Measurements from ENCODE around the gene FRS2. TPM values are rescaled to one million over a fixed set of nuclear protein-coding genes. Genes with fewer than 3 reads are reported as not detected.

Gene FRS2
- total and polyA plus RNA-seq, 9 of the 15 experiments (the other 6 are each of a cell fraction or from before 2014, with no cell fraction given), result 1.0 to 9.1 (median 6.0) TPM

- DNase-seq (ENCODE audit: extremely low read depth in 1 of 4, low spot score in 3 of 4) (no peak), ATAC-seq (no peak), FAIRE-seq (no peak)
- H3K36me3 ChIP-seq (ENCODE audit: control insufficient read depth, insufficient read depth, low read length), result no peaks in the 10 kb centered on the region
- BruUV-seq (replicated peaks), result no TSS peak
- in situ Hi-C loops (cut with MboI), result no loop called here
- H3K9me1 ChIP-seq (ENCODE audit: control insufficient read depth, insufficient read depth, low read length), result no peaks in the 10 kb centered on the region
- H3K27me3 ChIP-seq (ENCODE audit: control insufficient read depth in 2 of 2, insufficient read depth in 2 of 2, low read length in 2 of 2), result no peaks in the 10 kb centered on the region
- ChIA-PET POLR2A (interaction anchor here (1.1 kb wide), 1 partner anchor 11 kb away, joined by 4 read pairs; no protein-coding TSS in a partner anchor), CTCF (ENCODE audit: low intra/inter-chr PET ratio) (interaction anchor here (0.6 kb wide), 1 partner anchor 1166 kb away, joined by 6 read pairs; no protein-coding TSS in a partner anchor)
- no peak overlapping the region for H3K27ac ChIP-seq (ENCODE audit: extremely low read depth, low read depth, low read length)
- no peak overlapping the region for H3K9ac ChIP-seq (ENCODE audit: insufficient read depth in 1 of 2, low read depth in 2 of 2, low read length in 2 of 2)
- H2AFZ ChIP-seq (ENCODE audit: low read depth, low read length), result no peak overlapping the region
- H3K79me2 ChIP-seq (ENCODE audit: control insufficient read depth, insufficient read depth, low read length), result no peaks in the 10 kb centered on the region
- H3K9me3 ChIP-seq (replicated peaks; ENCODE audit: control insufficient read depth, insufficient read depth, low read depth, low read length), result no peaks in the 10 kb centered on the region
- H3K4me1 ChIP-seq (replicated peaks in 1 of 2; ENCODE audit: control insufficient read depth in 2 of 2, insufficient read depth in 2 of 2, low read length in 2 of 2), result no peaks in the 10 kb centered on the region; a peak in 1 of 5 replicates
- intact Hi-C loops (cut with micrococcal nuclease), result no loop called here
- no peaks in the 10 kb centered on the region for H4K20me1 ChIP-seq (replicated peaks; ENCODE audit: control insufficient read depth, insufficient read depth, low read length)
- no peak overlapping the region for H3K4me3 ChIP-seq
- 82% methylated on average over 9 of the region's 9 CpGs for WGBS (ENCODE audit: insufficient coverage, low coverage, missing lambda C conversion rate)
- H3K4me2 ChIP-seq (ENCODE audit: insufficient read depth, low read length), result no peak overlapping the region
- no peak for TF ChIP-seq ZNF445 (CRISPR knock-in tag; IDR thresholded peaks at IDR 0.05; ENCODE audit: low read depth)
- TF ChIP-seq MYNN (IDR thresholded peaks at IDR 0.05), result no peak
- no peak for TF ChIP-seq MYNN (CRISPR knock-in tag; IDR thresholded peaks at IDR 0.05)
- no peak for TF ChIP-seq SP1 (CRISPR knock-in tag; IDR thresholded peaks at IDR 0.05)
- no peak for TF ChIP-seq PML (IDR thresholded peaks at IDR 0.05; ENCODE audit: low read length)
- no peak for TF ChIP-seq CAMTA2 (CRISPR knock-in tag; conservative IDR thresholded peaks at IDR 0.05)
- TF ChIP-seq PCBP1 (IDR thresholded peaks at IDR 0.05; ENCODE audit: low read depth, low read length, poor library complexity, severe bottlenecking), result no peak
- no peak for TF ChIP-seq ZNF609 (CRISPR knock-in tag; IDR thresholded peaks at IDR 0.05; ENCODE audit: borderline replicate concordance)
- no peak for TF ChIP-seq ZNF384 (IDR thresholded peaks at IDR 0.05; ENCODE audit: low read depth, low read length)
- no peak for TF ChIP-seq ESRRA (IDR thresholded peaks at IDR 0.05; ENCODE audit: borderline replicate concordance, low read depth)
- TF ChIP-seq MECOM (CRISPR knock-in tag; IDR thresholded peaks at IDR 0.05), result no peak
- TF ChIP-seq NFATC3 (IDR thresholded peaks at IDR 0.05), result no peak
- TF ChIP-seq USF1 (CRISPR knock-in tag; IDR thresholded peaks at IDR 0.05), result no peak
- no peak for TF ChIP-seq ZNF79 (CRISPR knock-in tag; IDR thresholded peaks at IDR 0.05; ENCODE audit: low read depth)
- no peak for TF ChIP-seq ILF3 (IDR thresholded peaks at IDR 0.05; ENCODE audit: borderline replicate concordance)
- TF ChIP-seq THRA (IDR thresholded peaks at IDR 0.05), result no peak
- TF ChIP-seq ZNF24 (IDR thresholded peaks at IDR 0.05), result no peak
- no peak for TF ChIP-seq POLR2AphosphoS5 (IDR thresholded peaks at IDR 0.05; ENCODE audit: control insufficient read depth, insufficient read depth, low read depth, low read length)
- no peak for TF ChIP-seq KAT2B (IDR thresholded peaks at IDR 0.05; ENCODE audit: low read depth, low read length)
These were observed 86.2 kb downstream of the FRS2 start for GRCh38 chr12:69556383-69556782.

Measured in K562 (cell line).